Measurements from ENCODE around the gene UQCRC1. TPM values are rescaled to one million over a fixed set of nuclear protein-coding genes. Genes with fewer than 3 reads are reported as not detected.
A peak's percentile ranks its signal among the peaks of the same experiment; 100 is the strongest.

Gene UQCRC1
- total and polyA plus RNA-seq, 2 of the 8 experiments (the other 6 are each of a cell fraction or from before 2014, with no cell fraction given): 310 to 720 TPM

- H3K79me1 ChIP-seq (ENCODE audit: low read depth, low read length): peaks cover 4% of the 10 kb centered on the region
- peaks cover 0 to 6% (median 3%) of the 10 kb centered on the region in 4 experiments; a peak in 3 of 7 replicates for H3K4me1 ChIP-seq (replicated peaks in 1 of 4; ENCODE audit: control insufficient read depth in 3 of 4, insufficient read depth in 4 of 4, low read length in 3 of 4)
- H3K23me2 ChIP-seq (ENCODE audit: low read depth, low read length): 0 out of 2 replicates have a peak, but pooled peaks cover 2% of the 10 kb centered on the region
- no peak overlapping the region for H3K14ac ChIP-seq (ENCODE audit: insufficient read length)
- no peak overlapping the region for H3K18ac ChIP-seq (ENCODE audit: extremely low read depth, low read length)
- ChIA-PET CTCF (ENCODE audit: partially characterized antibody) (interaction anchor here (0.8 to 1.5 kb wide), 2 partner anchors 67 to 70 kb away, joined by 3 to 5 read pairs; no protein-coding TSS in a partner anchor), POLR2A (ENCODE audit: partially characterized antibody) (interaction anchor here (0.9 to 2.2 kb wide), 8 partner anchors 8 to 379 kb away, joined by 3 to 7 read pairs (median 4); partner anchors contain the start of gene WDR6)
- DNase-seq (ENCODE audit: low read depth in 1 of 2, low spot score in 2 of 2): no peak
- H4K91ac ChIP-seq (replicated peaks; ENCODE audit: insufficient read length, low read length): no peak overlapping the region
- no peak overlapping the region for H3K4me3 ChIP-seq (ENCODE audit: extremely low read depth in 1 of 4, insufficient read depth in 2 of 4, low read depth in 3 of 4, low read length in 4 of 4)
- no peak overlapping the region for H3K4me2 ChIP-seq (ENCODE audit: insufficient read depth in 1 of 2, low read depth in 2 of 2, low read length in 2 of 2)
- 91% methylated on average over 11 of the region's 13 CpGs; no CpG with 5 or more reads in 1 of the 2 experiments for WGBS, 2 experiments (ENCODE audit: extremely low coverage in 1 of 2, insufficient coverage in 1 of 2, insufficient read length in 1 of 2, insufficient replicate concordance in 2 of 2, low coverage in 1 of 2, low lambda C conversion rate in 2 of 2, missing lambda C conversion rate in 1 of 2)
- no peak overlapping the region for H2BK12ac ChIP-seq (ENCODE audit: low read depth, low read length)
- no peak for FAIRE-seq
- H3K79me2 ChIP-seq (ENCODE audit: control insufficient read depth in 1 of 2, insufficient read depth in 2 of 2, low read length in 2 of 2): no peaks in the 10 kb centered on the region
- H2BK20ac ChIP-seq (ENCODE audit: low read length): no peak overlapping the region
- H3K27me3 ChIP-seq (replicated peaks in 1 of 4; ENCODE audit: control insufficient read depth in 3 of 4, extremely low read depth in 1 of 4, insufficient read depth in 3 of 4, low read length in 3 of 4): no peaks in the 10 kb centered on the region; a peak in 1 of 7 replicates
- peaks cover 20 to 60% (median 34%) of the 10 kb centered on the region in 4 experiments for H3K36me3 ChIP-seq (ENCODE audit: control insufficient read depth in 2 of 4, insufficient read depth in 4 of 4, low read length in 3 of 4)
- no peak overlapping the region for H3K27ac ChIP-seq (ENCODE audit: low read depth, low read length)
- H2AFZ ChIP-seq (ENCODE audit: low read length): no peak overlapping the region
- no peak overlapping the region for H2BK15ac ChIP-seq (ENCODE audit: low read length)
- H2BK5ac ChIP-seq (ENCODE audit: low read depth, low read length): no peak overlapping the region
- no peak overlapping the region for H3K23ac ChIP-seq (ENCODE audit: insufficient read length)
- H3K56ac ChIP-seq (replicated peaks; ENCODE audit: insufficient read length, low read depth, low read length): no peak overlapping the region
- TF ChIP-seq SP4 (IDR thresholded peaks at IDR 0.05; ENCODE audit: low read length): no peak
- TF ChIP-seq POLR2A (IDR thresholded peaks at IDR 0.05; ENCODE audit: control extremely low read depth in 1 of 2, low read depth in 2 of 2, low read length in 2 of 2): peak in 1 of 2 experiments; percentile 30; a peak in 1 of 3 replicates
- no peak for TF ChIP-seq TBP (IDR thresholded peaks at IDR 0.05; ENCODE audit: low read depth, low read length)
- H3K9me3 ChIP-seq (ENCODE audit: insufficient read depth in 2 of 2, low read depth in 1 of 2, low read length in 1 of 2): no peaks in the 10 kb centered on the region
- H4K5ac ChIP-seq (ENCODE audit: insufficient read length, low read depth, low read length): no peak overlapping the region
- H4K8ac ChIP-seq (ENCODE audit: extremely low read depth, insufficient read depth, low read length): no peak overlapping the region
- H3K9ac ChIP-seq (replicated peaks in 1 of 4; ENCODE audit: extremely low read depth in 1 of 4, low read depth in 3 of 4, low read length in 3 of 4): no peak overlapping the region
- H3K4ac ChIP-seq (replicated peaks; ENCODE audit: insufficient read length, low read depth, low read length): no peak overlapping the region
- H2AK5ac ChIP-seq (ENCODE audit: low read depth, low read length): no peak overlapping the region
- H2BK120ac ChIP-seq (replicated peaks; ENCODE audit: low read depth, low read length): no peak overlapping the region
- H4K20me1 ChIP-seq (replicated peaks in 1 of 2; ENCODE audit: control insufficient read depth in 1 of 2, insufficient read depth in 2 of 2, low read length in 2 of 2): peaks cover 6 to 34% of the 10 kb centered on the region in 2 experiments
Measured at GRCh38 chr3:48628277-48629017, 19.0 kb upstream of the UQCRC1 start.

Measured in H1 (cell line).